HG02571 (cell line): Measurements from ENCODE around the gene ARID1B.

ENCODE experiments used
- ATAC-seq: cut with Tn5 transposase; IDR thresholded peaks from one replicate; pipeline ENCODE4 v1.9.1; 2021; ENCODE audit warnings: mild to moderate bottlenecking, moderate library complexity; ENCODE audit not compliant: unreplicated experiment

The ARID1B gene

DNA sequence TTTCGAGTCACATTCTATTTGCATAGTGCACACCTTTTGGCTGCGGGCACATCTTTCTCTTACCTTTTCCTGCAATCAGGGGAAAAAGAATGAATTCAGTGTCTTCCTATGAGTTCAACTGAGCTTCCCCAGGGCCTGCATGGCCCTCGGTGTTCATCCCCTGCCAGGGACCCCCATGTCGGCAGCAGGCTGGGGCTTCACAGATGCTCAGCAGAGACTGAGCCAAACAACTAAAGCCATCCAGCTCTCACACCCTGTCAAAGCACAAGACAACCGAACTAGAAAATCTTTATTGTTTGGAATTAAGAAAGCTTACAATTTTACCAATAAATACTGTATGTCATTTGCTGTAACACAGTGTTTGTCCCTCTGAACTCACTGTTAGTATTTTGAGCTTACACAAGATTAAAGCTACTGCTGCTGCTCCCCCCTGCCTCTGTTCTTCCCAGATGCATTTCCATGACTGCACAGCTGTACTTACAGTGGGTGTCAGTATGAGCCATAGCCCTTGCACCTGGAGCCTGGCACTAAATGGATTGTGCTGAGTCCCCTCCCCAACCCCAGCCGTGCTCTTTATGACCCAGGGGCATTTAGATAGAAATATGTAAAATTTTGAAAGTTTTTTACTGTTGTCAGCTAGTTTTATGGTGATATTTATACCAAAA is 340.4 kb downstream of the ARID1B start:
- no peak for ATAC-seq

DNA sequence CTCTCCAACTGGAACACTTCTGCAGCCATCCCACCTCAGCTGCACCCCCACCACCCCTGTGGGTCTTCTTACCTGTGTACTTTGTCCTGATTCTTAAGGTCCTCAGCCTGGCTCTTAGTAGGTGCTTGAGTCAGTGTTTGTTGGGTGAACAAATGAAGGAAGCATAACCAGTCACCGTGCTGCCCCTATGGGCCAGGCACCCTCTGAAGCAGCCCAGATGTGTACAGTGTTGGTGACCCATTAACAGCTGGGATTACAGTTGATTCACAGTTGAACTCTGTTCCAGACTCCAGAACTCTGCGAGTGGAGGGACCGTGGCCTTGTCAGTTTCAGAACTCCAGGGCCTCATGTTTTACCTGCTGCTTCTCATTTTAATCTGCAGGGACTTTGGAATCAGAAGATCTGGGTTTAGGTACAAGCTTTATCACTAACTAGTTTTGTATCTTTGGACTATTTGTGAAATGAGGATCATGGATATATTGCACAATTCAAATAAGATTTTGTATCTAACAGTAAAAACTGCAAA is 342.4 kb downstream of the ARID1B start:
- no peak for ATAC-seq

DNA sequence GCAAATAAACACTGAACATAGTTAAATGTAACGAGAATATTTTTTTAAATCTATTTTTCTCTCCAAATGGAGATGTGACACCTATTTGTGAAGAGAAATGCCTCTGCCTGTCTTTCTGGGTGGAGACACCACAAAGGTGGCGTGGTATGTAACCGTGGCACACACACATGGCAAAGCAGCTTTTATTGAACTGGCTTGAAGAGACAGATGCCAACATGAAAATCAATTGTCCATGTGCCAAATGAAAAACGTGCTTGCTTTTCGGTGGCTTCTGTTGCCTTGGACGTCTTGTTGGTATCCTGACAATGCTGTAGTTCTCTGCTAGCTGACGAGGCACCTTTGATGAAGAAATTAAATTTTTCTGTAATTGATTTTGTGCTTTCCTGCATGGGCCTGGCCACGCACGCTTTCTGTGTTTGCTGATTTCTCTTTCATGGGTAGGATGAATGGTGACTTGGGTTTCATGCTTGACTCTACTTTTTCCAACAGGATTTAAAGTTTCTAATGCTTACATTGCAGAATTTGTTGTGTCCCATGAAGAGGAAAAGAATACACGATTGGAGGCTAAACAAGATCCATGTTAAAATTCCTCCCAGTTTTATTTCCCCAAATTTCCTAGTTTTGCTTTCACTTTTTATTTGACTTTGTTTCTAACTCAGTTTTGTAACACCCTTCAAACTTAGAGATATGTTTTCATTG is 343.5 kb downstream of the ARID1B start:
- no peak for ATAC-seq

DNA sequence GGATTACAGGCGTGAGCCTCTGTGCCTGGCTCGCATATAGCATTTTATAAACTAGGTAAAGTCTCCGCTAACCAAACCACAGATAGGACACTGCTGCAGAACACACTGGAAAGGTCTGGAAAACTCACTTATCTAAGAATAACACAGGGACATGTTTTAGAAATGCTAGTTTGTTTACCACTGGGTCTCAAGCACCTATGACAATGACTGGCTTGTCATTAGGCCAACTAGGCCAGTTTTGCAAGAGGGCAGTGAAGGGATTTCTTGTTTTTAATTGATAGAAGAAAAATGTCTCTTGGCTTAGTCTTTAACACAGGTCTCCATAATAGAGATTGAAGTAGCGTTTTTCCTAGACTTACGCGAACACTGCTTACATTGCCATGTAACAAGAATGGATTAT is 344.7 kb downstream of the ARID1B start:
- no peak for ATAC-seq

DNA sequence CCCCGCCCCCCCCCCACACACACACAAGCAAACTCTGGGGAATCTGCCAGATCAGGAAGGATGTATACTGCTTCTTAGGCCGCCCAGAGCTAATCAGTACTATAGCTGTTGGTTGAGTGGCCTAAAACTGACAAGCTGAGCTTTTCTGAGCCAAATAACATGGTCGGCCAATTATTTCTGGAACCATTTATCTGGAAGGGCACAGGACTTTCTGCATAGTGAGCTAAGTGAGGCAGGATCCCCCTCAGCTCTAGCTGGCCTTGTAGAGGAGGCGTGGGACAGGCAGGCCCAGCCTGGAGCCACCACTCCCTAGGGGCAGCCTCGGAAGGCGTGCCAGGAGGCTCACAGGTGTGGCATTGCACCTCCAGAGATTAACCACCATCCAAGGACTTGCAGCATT is 346.1 kb downstream of the ARID1B start:
- no peak for ATAC-seq

DNA sequence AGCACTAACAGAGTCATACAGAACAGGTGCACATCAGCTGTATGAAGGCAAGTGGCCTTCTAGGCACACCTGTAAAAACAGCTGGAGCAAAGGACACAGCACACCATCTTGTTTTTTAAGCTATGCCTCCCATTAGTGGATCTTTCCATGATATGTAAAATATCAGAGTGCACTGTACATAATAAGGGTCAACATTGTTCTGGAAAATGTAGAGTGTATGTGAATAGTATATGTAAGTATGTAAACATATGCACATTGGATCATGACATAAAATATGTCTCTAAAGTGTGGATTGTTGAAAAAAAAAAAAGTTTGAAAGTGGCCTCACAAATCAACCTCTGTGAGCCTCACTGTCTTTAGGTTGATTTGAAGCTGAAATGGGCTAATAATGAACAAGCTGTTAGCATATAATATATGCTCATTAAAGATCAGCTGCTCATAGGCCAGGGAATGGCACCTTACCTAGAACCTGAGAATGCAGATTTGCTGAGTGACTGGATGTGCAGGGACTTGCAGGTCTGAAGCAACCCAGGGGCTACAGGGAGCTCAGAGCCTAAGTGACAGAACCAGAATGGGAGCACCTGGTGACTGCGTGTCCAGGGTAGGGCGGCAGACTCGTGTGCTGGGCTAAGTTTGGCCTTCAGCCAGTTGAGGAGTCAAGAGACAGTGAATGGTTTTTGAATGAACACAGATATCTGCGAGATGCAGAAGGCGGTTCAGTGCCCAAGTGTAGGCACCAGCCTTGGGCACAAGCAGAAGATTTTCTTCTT is 347.5 kb downstream of the ARID1B start:
- no peak for ATAC-seq

DNA sequence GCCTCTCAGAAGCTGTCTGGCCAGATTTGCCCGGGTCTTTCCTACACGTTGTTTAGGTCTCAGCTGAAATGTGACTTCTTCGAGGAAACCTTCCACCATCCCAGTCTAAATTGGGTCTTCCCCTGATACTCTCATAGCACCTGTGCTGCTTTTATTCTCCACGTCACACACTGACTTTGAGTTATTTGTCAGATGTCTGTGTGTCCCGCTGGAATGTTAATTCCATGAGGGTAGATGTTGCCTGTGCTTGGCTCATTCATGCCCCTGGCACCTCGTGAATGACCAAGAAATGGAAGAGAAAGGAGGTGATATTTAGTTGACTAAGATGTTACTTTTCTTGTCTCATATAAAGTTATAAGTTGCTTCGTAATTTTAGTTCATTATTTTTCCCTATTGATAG is 348.4 kb downstream of the ARID1B start:
- no peak for ATAC-seq

DNA sequence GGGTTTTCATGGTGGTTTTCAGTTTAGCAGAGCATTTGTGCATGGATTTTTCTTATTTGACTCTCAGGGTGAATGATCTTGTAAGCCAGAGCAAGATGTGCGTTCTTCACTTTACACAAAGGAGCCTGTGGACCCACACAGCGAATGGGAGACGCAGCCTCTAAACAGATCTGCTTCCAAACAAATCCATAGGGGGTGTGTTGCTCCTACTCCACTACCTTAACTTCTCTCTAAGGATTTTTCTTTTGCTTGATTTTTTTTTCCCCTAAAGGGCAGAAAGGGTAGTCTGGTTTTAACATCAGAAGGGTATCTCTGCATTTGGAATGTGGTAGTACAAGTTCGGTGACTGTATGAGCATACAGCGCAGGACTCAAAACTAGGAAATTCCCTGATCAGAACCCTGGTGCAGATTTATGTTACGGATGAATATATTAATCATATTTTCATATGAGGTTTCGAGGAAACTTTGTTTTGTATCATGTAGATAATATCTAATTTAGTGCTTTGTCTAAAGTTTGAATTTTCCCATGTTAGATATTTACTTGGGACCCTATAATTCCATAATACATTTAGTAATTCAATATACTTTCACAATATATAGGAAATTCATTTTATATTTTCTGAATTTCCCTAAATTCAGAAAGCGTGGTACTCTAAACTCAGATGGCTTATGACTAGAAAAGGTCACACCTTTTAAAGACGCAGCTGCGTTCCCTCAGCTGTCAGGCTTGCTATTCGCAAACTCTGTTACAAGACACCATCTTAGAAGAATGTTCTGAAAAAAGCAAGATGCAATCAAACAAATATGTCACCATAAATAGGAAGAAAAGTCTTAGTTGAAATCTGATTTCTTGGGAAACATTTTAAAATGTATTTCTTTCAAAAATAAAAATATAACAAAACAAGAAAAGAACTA is 349.3 kb downstream of the ARID1B start:
- no peak for ATAC-seq

DNA sequence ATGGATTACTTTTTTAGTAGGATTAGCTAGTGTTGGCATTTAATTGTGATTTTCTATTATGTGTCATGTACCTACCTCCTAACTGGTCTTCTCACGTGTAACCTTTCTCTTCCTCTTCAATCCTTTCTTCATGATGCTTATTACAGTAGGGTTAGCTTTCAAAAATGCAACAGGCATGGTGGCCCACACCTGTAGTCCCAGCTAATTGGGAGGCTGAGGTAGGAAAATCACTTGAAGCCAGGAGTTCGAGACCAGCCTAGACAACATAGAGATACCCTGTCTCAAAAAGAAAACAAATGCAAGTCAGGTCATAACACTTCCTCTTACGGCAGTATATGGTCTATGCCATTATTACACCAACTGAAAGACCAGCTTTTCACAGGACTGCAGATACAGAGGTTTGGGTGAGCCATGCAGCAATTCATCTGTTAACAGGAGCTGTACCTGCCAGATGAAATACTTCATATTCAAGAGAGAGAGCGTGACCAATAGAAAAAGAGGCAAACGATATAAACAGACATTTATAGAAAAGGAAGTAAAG is 351.1 kb downstream of the ARID1B start:
- ATAC-seq = no peak

DNA sequence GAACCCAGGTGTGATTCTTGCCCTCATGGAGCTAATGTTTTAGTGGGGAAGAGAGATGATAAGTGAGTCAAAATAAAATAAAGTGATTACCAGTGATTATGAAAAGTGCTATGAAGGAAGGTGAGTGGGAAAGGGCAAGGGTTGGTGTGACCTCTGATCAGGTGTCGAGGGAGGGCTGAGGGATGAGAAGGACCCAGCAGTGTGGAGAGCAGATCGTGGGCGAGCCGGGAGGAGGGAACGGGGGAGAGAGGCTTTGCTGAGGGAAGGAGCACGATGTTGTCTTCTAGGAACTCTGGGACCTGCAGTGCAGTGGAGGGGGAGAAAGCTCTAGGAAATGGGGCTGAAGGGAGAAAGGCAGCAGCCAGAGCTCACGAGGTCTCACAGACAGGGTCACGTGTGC is 354.1 kb downstream of the ARID1B start:
- no peak for ATAC-seq

DNA sequence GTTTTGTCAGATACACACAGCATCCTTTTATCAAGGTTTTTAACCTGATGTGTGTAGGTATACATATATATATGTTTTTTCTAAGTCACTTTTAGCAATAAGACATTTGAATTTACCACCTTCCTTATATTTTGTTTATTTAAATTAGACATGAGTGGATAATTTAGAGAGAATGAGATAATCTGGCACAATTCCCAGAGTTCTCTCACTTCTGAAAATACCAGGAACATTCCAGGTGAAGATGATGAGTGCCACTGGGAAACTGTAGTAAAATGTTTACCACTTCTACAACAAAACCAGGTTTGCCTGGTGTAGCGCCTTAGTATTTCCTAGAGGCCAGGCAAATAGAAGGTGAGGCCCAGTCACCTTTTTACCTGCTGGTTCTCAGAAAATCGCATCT is 356.7 kb downstream of the ARID1B start:
- ATAC-seq = no peak

DNA sequence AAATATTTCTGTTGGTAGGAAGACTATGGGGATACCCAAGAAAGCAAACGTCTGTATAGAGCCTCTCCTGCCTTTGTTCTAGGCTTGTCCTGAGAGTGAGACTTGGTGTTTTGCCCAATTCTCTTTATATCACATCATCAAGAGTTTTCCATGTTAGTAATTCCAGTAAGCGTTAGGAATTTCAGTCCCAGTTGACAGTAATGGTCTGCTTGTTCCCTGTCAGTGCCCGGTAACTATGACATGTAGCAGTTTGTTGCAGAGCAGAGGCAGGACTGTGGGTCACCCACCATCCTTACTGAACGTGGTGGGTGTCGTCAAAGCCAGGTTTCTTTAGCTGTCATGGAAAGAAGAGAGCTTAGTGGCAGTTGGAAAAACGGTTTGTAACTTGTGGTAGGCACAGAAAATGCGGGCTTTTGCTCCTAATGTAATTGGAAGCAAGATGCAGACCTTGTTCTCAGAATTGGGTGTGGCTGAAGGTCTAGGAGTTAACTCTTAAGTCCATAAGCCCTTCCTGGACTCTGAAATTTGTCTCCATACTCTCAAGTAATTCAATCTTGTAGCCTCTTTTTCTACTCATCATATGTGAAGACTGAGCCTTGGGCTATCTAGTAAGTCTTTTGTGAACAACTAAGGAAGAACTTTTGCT is 357.3 kb downstream of the ARID1B start:
- ATAC-seq = no peak

DNA sequence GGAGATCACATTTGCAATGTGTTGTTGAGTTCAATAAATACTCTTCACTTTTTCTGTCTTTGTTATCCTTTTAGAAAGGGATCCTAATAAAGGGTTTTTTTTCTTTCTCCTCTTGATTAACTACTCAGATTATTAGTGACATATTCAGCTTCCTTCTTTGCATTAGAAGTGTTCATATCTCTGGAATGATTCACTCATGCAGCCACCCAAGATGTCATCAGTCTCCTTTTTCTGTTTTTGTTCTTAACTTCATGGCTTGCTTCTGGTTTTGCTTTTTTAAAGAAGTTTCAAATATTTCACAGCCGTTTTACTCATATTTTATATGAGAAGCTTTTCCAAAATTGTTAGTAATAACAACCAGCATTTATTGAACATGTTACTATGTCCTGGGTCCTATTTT is 358.5 kb downstream of the ARID1B start:
- no peak for ATAC-seq

DNA sequence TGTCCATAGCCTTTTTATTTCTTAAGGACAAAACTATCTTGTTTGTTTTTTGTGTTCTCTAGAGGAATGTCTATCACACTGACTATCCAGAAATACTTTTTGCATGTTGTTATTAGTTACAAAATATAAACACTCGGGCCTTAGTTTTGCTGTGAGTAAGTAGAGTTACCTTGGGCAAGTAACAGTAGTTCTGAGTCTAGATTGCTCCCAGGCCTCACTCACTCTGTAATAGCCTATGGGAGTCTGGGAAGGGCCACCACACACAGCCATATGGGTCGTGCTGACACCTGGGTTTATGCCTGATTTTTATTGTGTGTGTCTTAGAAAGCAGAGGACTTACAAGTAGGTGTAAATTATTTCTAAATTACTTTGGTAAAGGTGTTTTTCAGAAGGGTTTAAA is 360.3 kb downstream of the ARID1B start:
- ATAC-seq = no peak

DNA sequence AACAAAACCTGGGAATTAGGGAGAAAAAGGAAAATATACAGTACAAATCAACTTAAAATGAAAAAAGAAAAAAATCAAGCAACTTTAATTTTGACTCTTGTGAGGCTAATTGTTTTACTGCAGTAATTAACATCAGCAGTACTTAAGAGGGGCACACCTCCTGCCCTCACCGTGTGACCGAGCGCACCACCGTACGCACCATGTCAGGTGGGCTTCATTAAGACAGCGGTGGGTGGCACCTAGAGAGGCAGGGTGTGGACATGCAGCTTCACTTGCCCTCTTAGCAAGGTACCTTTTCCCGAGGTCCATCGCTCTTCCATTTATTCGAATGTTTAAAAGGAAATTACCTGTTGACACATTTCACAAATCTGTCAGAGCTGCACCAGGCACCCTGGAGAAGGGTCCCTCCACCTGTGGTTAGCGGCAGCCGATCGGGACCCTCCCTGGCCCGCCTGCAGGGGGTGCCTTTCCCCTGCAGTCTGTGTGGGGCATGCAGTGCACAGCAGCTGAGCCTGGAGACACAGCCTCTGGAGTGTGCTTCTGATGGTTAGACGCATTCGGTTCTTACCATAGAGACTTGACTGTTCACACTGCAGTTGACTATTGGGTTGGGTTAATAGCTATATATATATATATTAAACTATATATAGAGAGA is 362.0 kb downstream of the ARID1B start:
- no peak for ATAC-seq

DNA sequence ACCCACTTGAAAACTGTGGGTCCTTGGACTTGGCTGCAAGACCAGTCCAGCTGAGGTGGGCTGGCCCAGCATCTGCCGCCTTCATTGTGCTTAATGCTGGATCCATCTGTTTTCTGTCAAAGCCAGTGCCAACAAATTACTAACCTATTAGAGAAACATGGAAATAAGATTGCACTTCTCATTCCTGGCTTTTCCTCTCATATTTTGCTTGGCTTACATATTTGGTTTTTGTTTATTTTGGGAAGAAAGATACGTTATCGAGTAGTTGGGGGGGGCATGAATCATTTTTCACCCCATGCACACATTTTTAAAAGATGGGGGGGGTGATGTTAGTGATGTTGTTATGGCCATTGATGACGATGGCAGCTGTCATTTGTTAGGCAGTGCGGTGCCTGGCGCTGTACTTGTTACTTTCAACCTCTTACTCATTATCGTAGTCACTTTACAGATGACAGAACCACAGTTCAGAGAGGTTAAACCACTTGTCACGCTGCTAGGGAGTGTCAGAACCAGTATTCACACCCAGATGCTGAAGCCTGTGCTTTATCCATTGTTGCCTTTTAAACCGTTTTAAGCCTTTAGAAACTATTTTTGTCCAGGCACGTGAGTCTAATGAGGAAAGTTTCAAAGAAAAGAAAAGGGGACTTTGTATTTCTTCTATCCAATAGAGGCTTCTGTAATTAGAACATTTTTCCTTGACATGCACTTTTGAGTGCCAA is 366.2 kb downstream of the ARID1B start:
- peak; percentile 63 for ATAC-seq

DNA sequence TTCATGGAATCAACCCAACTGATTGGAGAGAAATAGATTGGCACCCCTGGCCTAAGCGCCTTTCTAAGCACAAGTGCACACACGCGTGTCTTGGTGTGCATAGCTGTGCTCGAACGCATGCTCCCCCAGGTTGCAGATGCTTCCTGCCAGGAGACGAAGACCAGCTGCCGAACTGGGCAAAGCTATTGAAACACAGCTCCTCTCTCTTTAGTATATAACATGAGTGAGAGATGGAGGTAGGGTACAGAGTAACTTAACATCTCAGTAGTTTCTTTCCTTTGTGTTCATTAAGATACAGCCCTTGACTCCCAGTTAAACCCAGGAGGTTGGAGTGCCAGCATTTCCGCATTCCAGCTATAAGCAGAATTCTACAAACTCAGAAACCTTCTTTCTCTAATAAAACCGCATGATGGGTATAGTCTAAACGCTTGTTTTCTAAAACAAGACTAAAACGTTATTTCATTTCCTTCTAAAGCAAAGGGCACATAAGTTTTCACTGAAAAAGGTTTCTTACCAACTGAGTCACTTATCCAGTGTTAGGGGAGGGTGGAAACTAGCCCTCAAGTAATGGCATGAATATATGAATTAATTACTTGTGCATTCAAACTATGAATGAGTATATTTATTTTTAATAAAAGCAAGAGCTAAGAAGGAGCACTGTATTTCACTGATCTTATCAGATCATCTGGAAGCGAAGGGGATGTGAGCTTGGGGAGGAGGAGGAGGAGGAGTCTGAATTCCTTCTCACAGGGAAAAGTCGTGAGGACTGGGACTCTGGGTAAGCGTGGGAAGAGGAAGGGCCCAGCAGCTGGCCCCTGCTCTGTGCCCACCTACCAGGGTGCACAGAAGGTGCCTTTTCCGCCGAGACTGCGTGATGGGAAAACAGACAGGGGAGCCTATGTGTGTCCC is 367.0 kb downstream of the ARID1B start:
- no peak for ATAC-seq
